Measurements from ENCODE around the gene OSTC.

DNA sequence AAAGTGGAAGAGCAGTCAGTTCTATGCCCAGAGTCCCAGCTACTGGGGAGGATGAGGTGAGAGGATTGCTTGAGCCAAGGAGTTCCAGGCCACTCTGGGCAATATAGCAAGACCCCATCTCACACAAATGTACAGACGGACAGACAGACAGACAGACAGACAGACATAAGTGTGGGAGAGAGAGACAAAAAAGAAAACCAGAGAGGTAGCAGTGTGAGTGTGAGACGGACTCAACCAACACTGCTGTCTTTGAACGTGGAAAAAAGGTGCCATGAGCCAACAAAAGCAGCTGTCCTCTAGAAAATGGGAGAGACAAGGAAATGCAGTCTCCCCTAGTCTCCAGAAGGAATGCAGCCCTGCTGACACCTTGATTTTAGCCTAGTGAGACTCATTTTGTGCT is 48.2 kb upstream of the OSTC start:
- TF ChIP-seq POLR2A (IDR thresholded peaks at IDR 0.05) = no peak
- TF ChIP-seq, protein P1, sequence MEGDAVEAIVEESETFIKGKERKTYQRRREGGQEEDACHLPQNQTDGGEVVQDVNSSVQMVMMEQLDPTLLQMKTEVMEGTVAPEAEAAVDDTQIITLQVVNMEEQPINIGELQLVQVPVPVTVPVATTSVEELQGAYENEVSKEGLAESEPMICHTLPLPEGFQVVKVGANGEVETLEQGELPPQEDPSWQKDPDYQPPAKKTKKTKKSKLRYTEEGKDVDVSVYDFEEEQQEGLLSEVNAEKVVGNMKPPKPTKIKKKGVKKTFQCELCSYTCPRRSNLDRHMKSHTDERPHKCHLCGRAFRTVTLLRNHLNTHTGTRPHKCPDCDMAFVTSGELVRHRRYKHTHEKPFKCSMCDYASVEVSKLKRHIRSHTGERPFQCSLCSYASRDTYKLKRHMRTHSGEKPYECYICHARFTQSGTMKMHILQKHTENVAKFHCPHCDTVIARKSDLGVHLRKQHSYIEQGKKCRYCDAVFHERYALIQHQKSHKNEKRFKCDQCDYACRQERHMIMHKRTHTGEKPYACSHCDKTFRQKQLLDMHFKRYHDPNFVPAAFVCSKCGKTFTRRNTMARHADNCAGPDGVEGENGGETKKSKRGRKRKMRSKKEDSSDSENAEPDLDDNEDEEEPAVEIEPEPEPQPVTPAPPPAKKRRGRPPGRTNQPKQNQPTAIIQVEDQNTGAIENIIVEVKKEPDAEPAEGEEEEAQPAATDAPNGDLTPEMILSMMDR (IDR thresholded peaks at IDR 0.05) = no peak

Measured in Peyer's patch (tissue), 4 donors.